Measurements from ENCODE around the gene SLC35F2.

The SLC35F2 gene

GRCh38 chr11:107789767-107790166 lies 68.8 kb downstream of the SLC35F2 start:
- no peak overlapping the region for H3K4me3 ChIP-seq (ENCODE audit: low read depth, low read length)
- no peak for DNase-seq (ENCODE audit: low read depth)
- no peak for TF ChIP-seq CTCF (IDR thresholded peaks at IDR 0.05; ENCODE audit: insufficient read depth, low read depth, low read length, missing control alignments)

DNA sequence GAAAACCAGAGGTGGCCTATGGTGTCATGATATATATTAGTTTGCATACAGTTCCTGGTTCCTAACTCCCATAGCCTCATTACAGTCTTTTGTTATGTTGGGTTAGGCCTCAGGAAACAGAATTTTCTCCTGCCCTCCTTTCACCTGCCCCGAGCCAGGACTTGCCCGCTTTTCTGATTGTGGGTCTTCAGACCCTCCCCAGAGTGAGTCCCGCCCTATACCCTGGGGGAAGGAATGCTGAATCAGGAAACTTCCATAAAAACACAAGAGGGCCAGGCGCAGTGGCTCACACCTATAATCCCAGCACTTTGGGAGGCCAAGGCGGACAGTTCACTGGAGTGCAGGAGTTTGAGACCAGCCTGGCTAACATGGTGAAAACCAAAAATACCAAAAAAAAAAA lies 70.9 kb downstream of the SLC35F2 start:
- H3K4me3 ChIP-seq (ENCODE audit: low read depth, low read length) = no peak overlapping the region
- no peak for TF ChIP-seq CTCF (IDR thresholded peaks at IDR 0.05; ENCODE audit: insufficient read depth, low read depth, low read length, missing control alignments)
- DNase-seq (ENCODE audit: low read depth) = no peak

- DNase-seq (ENCODE audit: low read depth) = peak; percentile 25
- no peak for TF ChIP-seq CTCF (IDR thresholded peaks at IDR 0.05; ENCODE audit: insufficient read depth, low read depth, low read length, missing control alignments)
- no peak overlapping the region for H3K4me3 ChIP-seq (ENCODE audit: low read depth, low read length)
Measured at GRCh38 chr11:107785401-107785800, 73.2 kb downstream of the SLC35F2 start.

GRCh38 chr11:107783121-107783520 lies 75.5 kb downstream of the SLC35F2 start:
- no peak for DNase-seq (ENCODE audit: low read depth)
- H3K4me3 ChIP-seq (ENCODE audit: low read depth, low read length) = no peak overlapping the region
- no peak for TF ChIP-seq CTCF (IDR thresholded peaks at IDR 0.05; ENCODE audit: insufficient read depth, low read depth, low read length, missing control alignments)

GRCh38 chr11:107780775-107781174 lies 77.8 kb downstream of the SLC35F2 start:
- peak; percentile 25 for DNase-seq (ENCODE audit: low read depth)
- TF ChIP-seq CTCF (IDR thresholded peaks at IDR 0.05; ENCODE audit: insufficient read depth, low read depth, low read length, missing control alignments) = no peak
- no peak overlapping the region for H3K4me3 ChIP-seq (ENCODE audit: low read depth, low read length)

DNA sequence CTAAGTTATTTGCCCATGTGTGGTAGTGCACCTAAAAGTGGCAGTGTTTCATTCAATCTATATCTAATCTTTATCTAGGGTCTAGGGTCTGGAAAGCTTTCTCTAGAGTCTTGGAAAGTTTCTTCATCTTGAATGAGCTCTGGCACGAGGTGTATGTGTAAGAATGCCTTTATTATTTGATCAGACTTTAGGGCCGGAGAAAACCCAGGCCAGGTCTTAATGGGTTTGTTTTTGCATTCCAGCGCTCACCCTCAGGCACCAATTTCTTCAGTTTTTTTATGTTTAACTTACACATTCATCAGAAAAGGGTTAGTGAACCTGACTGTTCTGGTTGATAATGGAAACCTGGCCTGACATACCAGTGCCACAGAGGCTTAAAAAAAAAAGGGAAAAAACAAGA lies 78.5 kb downstream of the SLC35F2 start:
- H3K4me3 ChIP-seq (ENCODE audit: low read depth, low read length) = no peak overlapping the region
- no peak for TF ChIP-seq CTCF (IDR thresholded peaks at IDR 0.05; ENCODE audit: insufficient read depth, low read depth, low read length, missing control alignments)
- DNase-seq (ENCODE audit: low read depth) = no peak

DNA sequence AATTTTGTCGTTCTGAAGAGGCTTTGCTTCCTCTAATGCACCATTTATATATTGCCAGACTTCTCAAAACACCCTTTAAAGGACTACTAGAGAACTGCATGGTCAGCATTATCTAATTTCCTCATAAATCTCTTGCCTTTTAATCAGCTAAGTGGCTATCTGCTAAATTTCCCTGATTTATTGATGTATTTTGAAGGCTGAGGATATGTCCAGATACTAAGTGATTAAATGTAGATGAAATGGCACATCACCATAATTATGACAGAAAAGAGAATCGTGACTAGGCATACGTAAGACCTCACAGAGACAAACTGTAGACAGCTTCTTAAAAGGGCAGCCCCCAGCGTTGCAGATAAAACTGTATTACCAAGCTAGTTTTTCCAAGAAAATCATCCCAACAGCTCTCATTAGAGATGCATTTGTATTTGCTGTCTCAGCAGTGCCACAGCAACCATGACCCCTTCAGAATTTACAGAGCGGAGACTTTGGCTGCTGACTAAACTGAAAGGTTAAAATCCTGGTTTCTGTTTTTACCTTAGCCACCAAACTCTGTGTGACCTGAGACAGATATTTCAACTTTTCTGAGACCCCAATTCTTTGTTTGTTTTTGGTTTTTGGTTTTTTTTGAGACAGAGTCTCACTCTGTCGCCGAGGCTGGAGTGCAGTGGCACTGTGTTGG lies 79.6 kb downstream of the SLC35F2 start:
- H3K4me3 ChIP-seq (ENCODE audit: low read depth, low read length) = no peak overlapping the region
- no peak for TF ChIP-seq CTCF (IDR thresholded peaks at IDR 0.05; ENCODE audit: insufficient read depth, low read depth, low read length, missing control alignments)
- DNase-seq (ENCODE audit: low read depth) = no peak
